Suppressor macrophage treated with lipopolysaccharide for 1 hour (primary cell): ENCODE measurements around the gene ATF1.
"Not testable (repeated sequence)": the region's sequence is repeated elsewhere in the genome, so short reads cannot be mapped to it uniquely, and the experiment has no call there.

ENCODE experiments used
- DNase-seq, 3 donors: peaks; one replicate each; pipeline ENCODE4 v3.0.0-alpha.2; 2020 to 2022

Gene ATF1

GRCh38 chr12:50868881-50869280 is 105.0 kb downstream of the ATF1 start:
- DNase-seq: not testable (repeated sequence)
